Forelimb muscle (tissue), 1 donor: ENCODE data around the gene LRGUK. TPM values are rescaled to one million over a fixed set of nuclear protein-coding genes. Genes with fewer than 3 reads are reported as not detected.
"Not testable (repeated sequence)": the region's sequence is repeated elsewhere in the genome, so short reads cannot be mapped to it uniquely, and the experiment has no call there.

Experiments used
- DNase-seq: peaks from one replicate; pipeline ENCODE4 v3.0.0-alpha.2; 2013; ENCODE audit warnings: low read depth
- polyA plus RNA-seq: library from polyadenylated mRNA; unstranded; fragments of 120-200 nt; gene quantifications from one replicate; pipeline ENCODE4 v1.2.1, GENCODE V29; 2013; ENCODE audit not compliant: insufficient read length

LRGUK gene
- polyA plus RNA-seq: 1.0 TPM

DNA sequence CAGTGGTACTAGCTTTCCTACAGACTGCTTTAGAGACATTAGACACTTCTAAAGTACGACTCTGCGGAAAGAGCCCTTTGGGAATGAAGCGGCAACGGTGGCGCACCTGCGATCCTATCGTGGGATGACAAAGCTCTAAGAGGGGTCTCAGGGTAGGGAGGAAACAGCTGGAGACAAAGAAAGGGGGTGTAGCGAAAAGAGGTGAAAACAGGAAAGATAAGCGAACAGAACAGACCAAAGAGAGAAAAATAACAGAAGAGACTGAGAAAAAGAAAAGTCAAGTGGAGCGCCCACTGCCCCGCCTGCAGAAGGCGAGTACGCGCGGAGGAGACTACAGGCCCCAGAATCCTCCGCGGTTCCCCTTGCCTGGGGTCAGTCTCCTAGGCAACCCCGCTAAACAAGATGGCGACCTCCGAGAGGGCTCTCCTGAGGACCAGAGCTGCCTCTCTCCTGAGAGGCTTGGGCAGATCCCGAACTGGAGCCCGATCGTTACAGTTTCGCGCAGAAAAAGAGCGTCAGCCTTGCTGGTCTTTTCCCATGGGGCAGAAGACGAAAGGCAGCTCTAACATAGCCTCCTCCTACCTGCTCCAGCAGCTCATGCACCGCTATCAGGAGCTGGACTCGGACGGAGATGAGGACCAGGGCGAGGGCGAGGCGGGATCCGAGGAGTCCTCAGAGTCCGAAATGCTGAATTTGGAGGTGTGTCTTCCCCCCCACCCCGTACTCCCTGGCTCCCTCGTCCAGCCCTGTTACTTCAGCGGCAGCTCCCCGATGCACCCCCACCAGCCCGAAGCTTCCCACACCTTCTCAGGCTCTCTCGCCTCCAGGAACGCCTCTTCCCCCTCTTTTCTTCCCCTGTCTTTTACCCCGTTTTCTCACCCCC is at the start of gene LRGUK:
Gene LRGUK (plus strand): TSS at position 375 of the 883 bp plus-strand sequence. CDS start 28 bp downstream, at position 403.
- peak; percentile 53 for DNase-seq

GRCh38 chr7:134077560-134077959 is 49.6 kb upstream of the LRGUK start:
- not testable (repeated sequence) for DNase-seq

GRCh38 chr7:134078991-134079390 is 48.1 kb upstream of the LRGUK start:
- DNase-seq: no peak

- DNase-seq: no peak
Observed at GRCh38 chr7:134081695-134082094, 45.4 kb upstream of the LRGUK start.

DNA sequence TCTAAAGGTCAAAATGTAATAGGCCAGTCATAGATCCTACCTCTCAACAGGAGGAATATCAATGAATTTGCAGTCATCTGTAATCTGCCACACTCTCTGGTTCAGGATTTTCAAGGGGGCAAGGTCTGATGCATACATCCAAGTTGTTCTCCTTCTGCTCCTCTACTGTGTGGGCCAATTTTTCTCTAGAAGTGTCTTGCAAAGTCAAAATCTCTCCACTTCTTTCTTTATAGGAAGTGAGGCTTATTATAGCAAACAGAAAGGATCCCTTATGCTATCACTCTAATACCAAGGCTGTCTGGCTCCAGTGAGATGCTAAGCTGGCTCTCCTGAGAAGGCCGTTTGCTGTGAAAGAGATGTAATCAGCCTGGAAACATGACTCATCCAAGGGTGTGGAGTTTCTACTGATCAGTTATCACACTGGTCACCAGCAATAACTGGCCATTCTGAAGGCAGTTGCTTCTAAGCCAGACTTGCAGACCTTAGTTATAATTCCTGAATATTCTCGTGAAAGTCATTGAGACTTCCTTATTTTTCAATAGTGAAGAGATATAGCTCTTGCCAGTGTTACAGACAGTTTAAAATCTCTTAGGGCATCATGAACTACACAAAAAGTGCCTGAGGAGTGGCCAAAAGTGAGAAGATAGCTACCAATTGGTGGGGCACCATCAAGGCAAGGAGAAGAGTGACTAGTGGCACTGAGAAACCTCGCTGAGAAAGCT is 43.2 kb upstream of the LRGUK start:
- no peak for DNase-seq

- DNase-seq: no peak
Observed at GRCh38 chr7:134084488-134085144, 42.5 kb upstream of the LRGUK start.

GRCh38 chr7:134085311-134085710 is 41.8 kb upstream of the LRGUK start:
- no peak for DNase-seq

DNA sequence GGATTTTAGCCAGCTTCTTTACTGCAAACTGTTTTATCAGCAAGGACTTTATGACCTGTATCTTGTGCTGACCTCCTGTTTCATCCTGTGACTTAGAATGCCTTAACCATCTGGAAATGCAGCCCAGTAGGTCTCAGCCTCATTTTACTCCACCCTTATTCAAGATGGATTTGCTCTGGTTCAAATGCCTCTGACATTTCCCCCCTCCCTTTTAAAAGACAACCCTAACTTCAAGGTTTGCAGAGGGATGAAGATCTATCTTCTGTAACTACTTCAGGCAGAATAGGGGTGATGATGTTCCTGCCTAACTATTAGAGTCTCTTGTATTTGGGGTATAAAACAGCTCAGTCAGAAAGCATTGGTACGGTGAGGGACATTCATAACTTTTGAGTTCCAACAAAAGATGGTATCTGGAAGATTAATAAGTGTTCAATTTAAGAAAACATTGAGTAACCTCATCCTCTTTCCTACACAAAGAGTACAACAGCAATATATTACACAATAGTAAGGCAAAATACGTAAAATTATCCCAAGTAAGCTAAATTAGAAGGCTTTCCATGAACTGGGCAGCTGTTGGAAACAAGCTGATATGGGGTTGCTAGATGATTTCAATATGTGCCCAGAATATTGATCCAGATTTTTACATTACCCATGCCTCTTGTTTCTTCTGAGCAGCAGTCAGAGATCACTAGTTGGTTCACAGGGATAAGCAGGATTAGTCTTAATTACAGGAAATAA is 40.0 kb upstream of the LRGUK start:
- DNase-seq: no peak

GRCh38 chr7:134088199-134088598 is 38.9 kb upstream of the LRGUK start:
- DNase-seq: no peak

DNA sequence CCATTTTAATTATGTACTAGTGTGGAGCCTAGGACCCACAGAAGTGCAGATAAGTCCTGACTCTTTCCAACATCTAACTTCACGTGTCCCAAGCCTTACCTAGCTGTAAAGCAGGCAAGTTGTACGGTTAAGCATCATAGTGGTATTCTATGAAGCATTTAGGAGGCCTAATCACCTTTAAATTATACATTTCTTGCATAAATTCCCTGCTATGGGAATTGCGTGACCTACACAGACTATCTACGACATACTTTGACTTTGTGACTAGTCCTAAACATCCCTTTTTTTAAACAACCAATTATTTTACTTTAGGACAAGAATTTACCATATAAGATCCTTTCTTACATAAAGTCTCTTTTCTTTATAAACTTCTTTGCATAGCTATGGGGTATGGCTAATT is 37.7 kb upstream of the LRGUK start:
- no peak for DNase-seq

- DNase-seq: no peak
Observed at GRCh38 chr7:134098072-134098471, 29.1 kb upstream of the LRGUK start.

DNA sequence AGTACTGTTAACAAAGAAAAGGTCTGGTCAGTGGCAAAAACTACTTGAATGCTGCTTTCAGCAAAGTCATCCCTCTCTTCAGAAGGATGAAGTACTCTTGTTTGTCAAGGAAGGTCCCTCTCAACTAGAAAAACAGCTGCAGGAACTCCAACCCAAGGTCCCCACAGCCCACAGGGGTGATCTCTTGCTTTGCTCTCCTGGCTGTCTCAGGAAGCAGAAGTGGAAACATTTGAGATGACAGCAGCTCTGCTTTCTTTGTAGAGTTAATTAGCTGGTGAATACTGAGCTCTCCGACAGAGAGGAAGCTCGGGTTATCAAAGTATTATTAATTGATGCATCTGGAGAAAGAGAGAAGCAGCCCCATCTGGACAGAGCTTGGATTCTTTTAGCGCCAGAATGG is 25.4 kb upstream of the LRGUK start:
- DNase-seq: no peak

DNA sequence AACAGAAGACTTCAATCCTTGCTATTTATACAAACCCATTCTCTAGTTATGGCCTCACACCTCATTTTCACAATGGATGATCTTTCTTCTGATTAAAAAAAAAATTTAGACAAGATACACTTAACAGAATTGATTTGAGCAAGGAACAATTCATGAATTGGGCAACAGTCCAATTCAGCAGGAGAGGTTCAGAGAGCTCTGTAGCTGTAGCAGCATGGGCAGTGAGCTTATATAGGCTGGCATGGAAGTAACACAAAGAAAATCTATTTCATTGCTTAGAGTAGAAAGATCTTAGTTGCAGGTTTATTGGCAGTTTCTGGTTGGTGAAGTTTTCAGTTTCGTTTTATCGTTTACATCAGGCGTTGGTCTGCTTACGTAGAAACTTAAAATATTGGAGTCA is 23.0 kb upstream of the LRGUK start:
- no peak for DNase-seq

GRCh38 chr7:134105841-134106240 is 21.3 kb upstream of the LRGUK start:
- DNase-seq: no peak

GRCh38 chr7:134108802-134109201 is 18.3 kb upstream of the LRGUK start:
- DNase-seq: no peak

- no peak for DNase-seq
Observed at GRCh38 chr7:134113655-134114054, 13.5 kb upstream of the LRGUK start.

GRCh38 chr7:134114992-134115391 is 12.1 kb upstream of the LRGUK start:
- DNase-seq: no peak

DNA sequence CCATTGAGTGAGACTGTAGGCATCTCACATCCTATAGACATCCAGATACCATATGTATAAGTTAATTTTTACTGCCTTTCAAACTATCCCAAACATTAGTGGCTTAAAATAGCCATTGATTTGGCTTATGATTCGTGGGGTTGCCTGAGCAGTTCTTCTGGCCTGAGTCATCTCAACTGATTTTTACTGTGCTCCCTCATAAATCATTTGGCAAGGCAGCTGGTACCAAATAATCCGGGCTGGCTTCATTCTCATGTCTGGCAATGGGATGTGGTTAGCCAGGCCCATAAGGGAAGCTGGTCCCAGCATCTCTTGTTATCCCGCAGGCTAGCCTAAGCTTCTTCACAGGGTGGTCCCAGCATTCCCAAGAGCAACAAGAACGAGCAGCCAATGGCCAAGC is 6.7 kb upstream of the LRGUK start:
- DNase-seq: no peak

DNA sequence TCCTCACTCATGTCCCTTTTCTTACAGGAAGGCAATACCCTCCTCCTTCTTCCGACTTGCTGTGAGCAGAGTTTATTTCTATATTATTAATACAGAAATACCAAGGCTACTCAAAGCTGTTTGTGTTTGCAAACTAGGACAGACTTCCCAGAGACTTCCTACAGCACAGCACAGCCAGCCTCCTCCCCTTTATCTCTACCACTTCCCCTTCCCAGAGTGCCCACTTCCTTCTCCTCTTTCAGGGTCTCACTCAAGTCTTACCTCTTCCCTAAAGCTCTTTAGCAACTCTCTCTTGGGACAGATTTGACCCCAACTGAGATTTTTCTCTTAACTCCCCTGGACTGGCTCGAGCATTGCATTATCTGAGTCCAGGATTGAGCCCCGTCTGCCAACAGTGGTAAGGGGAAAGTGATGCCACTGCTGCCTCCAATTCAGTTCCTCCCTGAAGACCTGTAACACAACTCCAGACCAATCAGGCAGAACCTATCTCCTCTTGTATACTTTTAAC is 5.5 kb upstream of the LRGUK start:
- DNase-seq: no peak

- DNase-seq: no peak
Observed at GRCh38 chr7:134122980-134123379, 4.2 kb upstream of the LRGUK start.

DNA sequence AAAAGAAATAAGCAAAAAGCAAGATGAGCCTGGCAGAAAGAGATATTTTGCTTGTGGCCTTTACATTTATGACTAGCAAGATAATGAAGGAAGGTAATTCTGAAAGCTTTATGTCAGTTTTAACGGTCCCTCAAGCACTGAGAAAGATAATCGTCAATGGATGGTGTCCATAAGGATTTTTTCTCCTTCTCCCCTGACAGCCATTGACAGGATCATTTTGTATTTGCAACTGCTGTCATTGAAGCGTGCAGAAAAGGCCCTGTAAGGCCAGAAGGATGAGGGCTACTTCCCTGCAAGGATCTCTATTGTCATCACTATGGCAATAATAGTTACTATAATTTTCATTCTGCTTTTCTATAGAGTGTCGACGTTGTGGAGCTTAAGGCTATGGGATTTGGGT is 994 bp upstream of the LRGUK start:
- no peak for DNase-seq

GRCh38 chr7:134126596-134126965 is 559 bp upstream of the LRGUK start:
- DNase-seq: no peak
